ENCODE data around the gene ANKS1B.

ANKS1B gene

DNA sequence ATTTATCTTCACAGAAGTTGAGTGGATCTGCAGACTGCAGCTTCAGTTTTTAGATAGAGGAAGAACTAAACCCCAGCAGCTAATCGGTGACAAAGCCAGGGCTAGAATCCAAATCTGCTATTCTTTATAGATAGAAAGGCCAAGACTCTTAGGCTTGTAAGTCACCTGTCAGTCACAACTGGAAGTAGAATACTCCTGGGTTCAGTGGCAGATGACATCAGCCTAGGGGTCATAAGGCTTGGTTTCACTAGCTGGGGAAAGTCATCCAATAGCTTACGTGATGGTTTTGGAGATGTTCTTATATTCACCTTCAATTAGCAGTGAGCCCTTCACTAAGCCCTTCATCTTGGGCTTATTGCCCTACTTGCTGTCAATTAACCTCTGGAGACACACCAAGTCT lies 1246.2 kb downstream of the ANKS1B start:
- no peak for DNase-seq

GRCh38 chr12:98738002-98738401 lies 1246.7 kb downstream of the ANKS1B start:
- DNase-seq = no peak

- DNase-seq = no peak
Observed at GRCh38 chr12:98737322-98737712, 1247.4 kb downstream of the ANKS1B start.

- DNase-seq = no peak
Observed at GRCh38 chr12:98736352-98737321, 1248.1 kb downstream of the ANKS1B start.

- DNase-seq = no peak
Observed at GRCh38 chr12:98735821-98736220, 1248.9 kb downstream of the ANKS1B start.

DNA sequence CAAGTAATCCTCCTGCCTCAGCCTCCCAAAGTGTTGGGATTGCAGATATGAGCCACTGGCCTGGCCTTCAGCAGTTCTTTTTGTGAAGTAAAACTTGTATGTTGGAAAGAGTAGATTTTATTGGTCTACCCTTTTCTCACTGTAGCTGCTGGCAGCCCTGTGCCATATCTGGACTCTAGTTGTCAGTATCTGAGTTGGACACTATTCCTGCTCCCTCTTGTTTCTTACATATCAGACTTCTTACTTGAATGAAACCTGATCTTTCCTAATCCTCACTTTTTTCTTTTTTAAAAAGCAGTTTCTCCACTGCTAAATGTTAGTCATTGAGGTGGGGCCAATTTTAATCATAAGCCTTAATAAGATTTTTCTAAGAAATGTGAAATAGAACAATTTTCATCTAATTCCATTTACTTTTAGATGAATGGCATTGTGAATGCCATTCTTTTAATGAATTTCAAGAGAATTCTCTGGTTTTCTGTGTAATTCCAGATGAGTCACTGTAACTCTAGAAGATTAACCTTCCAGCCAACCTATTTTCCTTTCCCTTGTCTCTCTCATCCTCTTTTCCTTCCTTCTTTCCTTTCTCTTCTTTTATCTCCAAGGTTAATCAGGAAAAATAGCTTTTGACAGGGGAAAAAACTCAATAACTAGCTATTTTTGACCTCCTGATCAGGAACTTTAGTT lies 1250.9 kb downstream of the ANKS1B start:
- no peak for DNase-seq

DNA sequence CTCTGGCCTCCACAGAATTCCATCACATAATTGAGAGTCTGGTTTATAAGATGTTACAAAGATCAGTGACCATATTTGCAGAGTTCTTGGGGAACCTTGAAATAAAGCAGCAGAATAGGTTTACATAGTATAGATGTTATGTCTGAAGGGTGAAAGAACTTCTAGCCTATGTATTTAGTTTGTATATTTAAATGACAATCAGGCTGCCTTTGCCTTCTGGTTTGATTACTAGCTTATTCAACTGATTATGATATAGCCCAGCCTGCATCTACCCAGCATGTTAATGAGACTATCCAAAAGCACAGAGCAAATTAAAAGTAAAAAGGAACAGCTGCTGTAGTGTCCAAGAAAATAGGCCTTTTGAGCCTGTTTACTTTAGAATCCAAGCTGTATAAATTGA lies 1254.3 kb downstream of the ANKS1B start:
- DNase-seq = no peak

GRCh38 chr12:98727196-98727595 lies 1257.5 kb downstream of the ANKS1B start:
- no peak for DNase-seq

GRCh38 chr12:98725476-98726247 lies 1259.1 kb downstream of the ANKS1B start:
- DNase-seq = peak; percentile 72

DNA sequence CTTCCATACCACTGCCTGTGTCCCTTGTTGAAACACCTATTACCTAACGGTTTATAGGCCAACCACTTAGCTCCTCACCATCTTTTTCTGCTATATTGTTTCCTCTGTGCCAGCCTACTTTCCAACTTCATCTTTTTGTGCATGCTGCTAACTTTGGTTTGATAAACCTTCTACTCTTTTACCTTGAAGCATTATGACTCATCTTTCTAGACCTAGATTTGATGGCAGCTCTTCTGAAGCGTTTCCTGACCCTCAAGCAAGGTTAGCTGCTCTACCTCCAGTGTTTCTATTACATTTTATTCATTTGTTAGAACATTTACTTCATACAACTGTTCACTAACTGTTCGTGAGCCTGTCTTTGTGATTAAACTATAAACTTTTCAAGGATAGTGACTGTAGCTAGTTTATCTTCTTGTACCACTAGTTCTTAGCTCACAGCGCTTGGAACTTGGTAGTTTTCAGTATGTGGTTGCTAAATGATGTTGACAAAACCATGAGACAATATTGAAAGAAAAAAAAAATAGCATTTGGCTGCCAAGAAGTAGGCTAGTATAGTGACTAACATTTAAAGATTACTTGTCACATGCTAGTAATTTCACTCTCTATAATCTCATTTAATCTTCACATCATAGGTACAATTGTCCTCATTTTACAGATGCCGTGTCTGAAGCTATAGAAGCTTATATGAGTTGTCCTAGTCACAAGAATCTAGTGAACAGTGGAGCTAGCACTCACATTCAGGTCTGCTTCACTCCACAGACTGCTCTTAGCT lies 1260.2 kb downstream of the ANKS1B start:
- DNase-seq = no peak

GRCh38 chr12:98721204-98721702 lies 1263.5 kb downstream of the ANKS1B start:
- DNase-seq = no peak

GRCh38 chr12:98719515-98720504 lies 1264.9 kb downstream of the ANKS1B start:
- no peak for DNase-seq

DNA sequence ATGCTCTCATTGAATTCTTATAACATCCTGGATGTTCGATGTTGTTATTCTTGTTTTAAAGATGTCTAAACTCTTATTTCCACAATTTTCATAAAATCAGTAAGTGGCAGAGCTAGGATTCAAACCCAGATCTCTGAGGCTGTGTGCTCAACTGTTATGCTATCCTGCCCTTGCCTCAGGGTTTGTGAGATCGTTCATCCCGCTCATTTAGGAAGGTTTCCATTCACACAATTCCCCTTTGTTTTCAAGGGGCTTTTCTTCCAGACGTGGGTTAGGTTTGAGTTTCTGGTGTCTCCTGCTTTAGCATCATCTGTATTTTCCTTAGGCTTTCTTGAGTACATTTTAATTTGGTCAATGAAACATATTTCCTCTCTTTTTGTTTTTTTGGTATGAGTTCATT lies 1270.3 kb downstream of the ANKS1B start:
- no peak for DNase-seq

DNA sequence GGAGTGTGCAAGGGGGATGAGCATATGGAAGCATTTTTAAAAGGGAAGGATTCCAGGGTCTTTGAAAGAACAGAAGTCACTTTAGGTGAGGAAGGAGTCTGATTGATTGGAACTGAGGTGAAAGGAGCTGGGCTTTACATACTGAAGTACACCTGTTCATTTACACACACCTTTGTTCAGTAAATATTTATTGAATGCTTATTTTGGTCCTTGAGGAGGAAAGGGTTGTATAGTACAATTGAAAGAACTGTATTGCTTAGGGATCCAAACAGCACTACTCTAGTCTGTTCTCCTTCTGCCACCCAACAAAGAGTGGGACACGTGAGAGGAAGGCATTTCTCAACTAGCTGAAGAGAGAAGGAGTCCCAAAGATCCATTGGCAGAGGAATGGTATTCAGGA lies 1275.7 kb downstream of the ANKS1B start:
- no peak for DNase-seq

DNA sequence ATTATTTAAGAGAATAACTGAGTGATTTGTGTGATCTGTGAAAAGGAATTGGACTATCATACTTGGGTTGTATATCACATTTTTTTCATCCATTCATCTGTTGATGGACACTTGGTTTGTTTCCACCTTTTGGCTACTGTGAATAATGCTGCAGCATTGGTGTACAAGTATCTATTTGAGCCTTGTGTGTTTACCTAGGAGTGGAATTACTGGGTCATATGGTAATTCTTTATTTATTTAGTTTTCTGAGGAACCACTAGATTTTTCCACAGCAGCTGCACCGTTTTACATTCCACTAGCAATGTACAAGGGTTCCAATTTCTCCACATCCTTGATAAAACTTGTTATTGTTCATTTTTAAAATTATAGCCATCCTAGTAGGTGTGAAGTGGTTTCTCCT lies 1283.6 kb downstream of the ANKS1B start:
- DNase-seq = no peak

DNA sequence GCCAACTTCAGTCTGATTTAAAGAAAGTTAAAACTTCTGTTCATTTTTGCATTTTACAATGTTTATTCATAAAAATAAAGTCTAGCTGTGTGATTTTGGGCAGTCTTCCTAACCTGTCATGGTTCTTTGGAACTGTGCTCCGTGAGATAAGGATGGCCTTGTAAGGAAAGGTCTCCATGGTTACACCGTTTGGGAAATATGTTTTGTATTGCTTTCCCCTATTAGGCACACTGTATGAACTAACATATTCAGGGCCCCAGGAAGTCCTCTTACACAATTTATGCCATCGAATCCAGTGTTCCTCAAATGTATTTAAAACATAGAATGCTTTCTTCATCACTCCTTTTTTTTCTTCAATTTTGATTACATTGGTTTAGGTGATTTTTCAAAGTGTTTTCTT lies 1285.2 kb downstream of the ANKS1B start:
- no peak for DNase-seq

GRCh38 chr12:98698603-98699463 lies 1285.9 kb downstream of the ANKS1B start:
- DNase-seq = peak; percentile 55

DNA sequence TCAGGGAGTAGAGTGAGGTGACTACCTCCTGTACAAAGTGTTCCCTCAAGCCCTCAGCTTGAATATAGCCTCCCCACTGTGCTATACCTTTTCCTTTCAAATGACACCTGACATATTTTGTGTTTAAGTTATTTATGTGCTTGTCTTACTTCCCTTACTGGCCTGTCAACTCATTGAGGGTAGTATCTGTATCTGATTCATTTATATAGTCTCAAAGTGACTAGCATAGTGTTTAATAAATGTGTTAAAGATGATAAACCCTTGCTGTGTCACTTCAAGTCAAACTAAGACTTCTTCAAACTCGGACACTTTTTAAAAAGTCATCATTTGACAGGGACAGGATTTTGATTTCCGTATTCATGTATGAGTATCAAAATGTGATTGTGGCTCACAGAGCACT lies 1287.5 kb downstream of the ANKS1B start:
- no peak for DNase-seq

DNA sequence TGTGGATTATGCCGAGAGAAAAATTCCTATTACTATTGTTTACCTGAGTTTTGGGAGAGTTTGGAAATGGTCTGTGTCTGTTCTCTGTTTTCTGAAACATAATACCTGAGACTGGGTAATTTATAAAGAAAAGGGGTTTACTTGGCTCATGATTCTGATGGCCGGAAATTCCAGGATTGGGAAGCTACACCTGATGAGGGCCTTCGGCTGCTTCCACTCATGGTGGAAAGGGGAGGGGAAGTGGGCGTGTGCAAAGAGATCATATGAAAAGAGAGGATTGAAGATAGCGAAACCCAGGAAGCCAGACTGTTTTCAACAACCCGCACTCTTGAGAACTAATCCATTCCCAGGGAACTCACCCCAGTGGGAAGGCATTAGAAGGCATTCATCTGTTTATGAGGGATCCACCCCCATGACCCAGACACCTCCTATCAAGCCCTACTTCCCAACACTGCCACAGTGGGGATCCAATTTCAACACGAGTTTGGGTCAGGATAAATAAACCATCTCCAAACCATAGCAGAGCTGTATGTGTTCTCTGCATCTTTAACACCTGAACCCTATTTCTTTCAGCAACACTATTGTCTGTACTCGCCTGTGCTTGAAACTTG lies 1288.6 kb downstream of the ANKS1B start:
- no peak for DNase-seq

DNA sequence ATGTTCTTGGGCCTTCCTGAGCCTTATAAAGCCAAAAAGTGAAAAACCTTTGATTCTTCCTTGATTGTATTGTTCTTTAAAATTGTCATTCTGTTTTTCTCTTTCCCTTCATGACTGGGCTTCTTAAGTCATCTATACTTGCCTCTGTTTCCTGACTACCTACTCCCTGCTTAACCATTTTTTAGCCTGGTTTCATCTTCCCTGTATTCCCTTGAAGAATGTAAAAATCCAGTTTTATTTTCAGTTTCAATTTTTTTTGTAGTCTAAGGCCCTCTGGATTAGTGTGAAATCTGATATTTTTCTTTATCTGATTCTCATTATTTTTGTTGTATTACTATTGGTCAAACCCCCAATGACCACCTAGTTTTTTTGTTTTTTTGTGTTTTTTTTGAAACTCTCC lies 1293.4 kb downstream of the ANKS1B start:
- no peak for DNase-seq
